T-helper 2 cell (primary cell): ENCODE measurements around the gene SDK1.
"Not testable (repeated sequence)": the region's sequence is repeated elsewhere in the genome, so short reads cannot be mapped to it uniquely, and the experiment has no call there.

ENCODE experiments used
- DNase-seq, 5 experiments: peaks; one replicate each; pipeline versions ENCODE4 v3.0.0 to v3.0.0-alpha.2; 2012 to 2022

SDK1 gene

GRCh38 chr7:4313911-4314310, 1012.9 kb downstream of the SDK1 start:
- not testable (repeated sequence) for DNase-seq

GRCh38 chr7:4314316-4314715, 1013.3 kb downstream of the SDK1 start:
- not testable (repeated sequence) for DNase-seq
